A673 (cell line): Measurements from ENCODE around the gene ALG9.

Experiments
- CTCF ChIP-seq: fragments of 300-800, 200-600 bp; sonication (generic); conservative IDR thresholded peaks from 2 replicates; pipeline ENCODE4 v1.5.1; 2017; ENCODE audit warnings: low read depth, mild to moderate bottlenecking, antibody characterized with exemption, low read length, moderate library complexity, mixed read lengths
- EZH2 ChIP-seq: fragments of 200-600 bp; sonication (generic); IDR thresholded peaks from 2 replicates; pipeline ENCODE4 v1.6.1; 2017; ENCODE audit warnings: borderline replicate concordance, low read depth, mild to moderate bottlenecking, mixed read lengths, antibody characterized with exemption, low read length; ENCODE audit not compliant: poor library complexity, severe bottlenecking

- no peak for TF ChIP-seq CTCF
- TF ChIP-seq EZH2 = no peak
These were observed 20.3 kb downstream of the ALG9 start for GRCh38 chr11:111851067-111851466.
